Keratinocyte (primary cell): ENCODE results near the gene ADCY4. TPM values are rescaled to one million over a fixed set of nuclear protein-coding genes. Genes with fewer than 3 reads are reported as not detected.

Source experiments
- DNase-seq: peaks from one replicate; pipeline ENCODE4 v3.0.0-alpha.2; 2011; ENCODE audit warnings: low read depth, missing footprints, low spot score
- FAIRE-seq: peaks from 2 replicates; lab custom pipeline; 2011; peaks lifted over from hg19 to GRCh38; lab: Jason Lieb, UNC
- H2AFZ ChIP-seq: 2 replicates; pipeline ENCODE4 v1.6.0; 2012; ENCODE audit warnings: low read length, control low read depth, inconsistent platforms; ENCODE audit not compliant: control insufficient read depth
- H3K27ac ChIP-seq: 2 replicates; pipeline ENCODE4 v1.5.1; 2011; ENCODE audit warnings: low read length; ENCODE audit not compliant: control insufficient read depth, insufficient read depth
- H3K27me3 ChIP-seq: 3 replicates; pipeline ENCODE4 v1.6.0; 2011; ENCODE audit warnings: low read length; ENCODE audit not compliant: control insufficient read depth, insufficient read depth; ENCODE audit errors: extremely low read depth
- H3K36me3 ChIP-seq, 2 experiments: 2 replicates in 1 of 2; 3 replicates in 1 of 2; pipeline ENCODE4 v1.5.1; 2011; ENCODE audit warnings: low read length in 2 of 2, mild to moderate bottlenecking in 1 of 2; ENCODE audit not compliant: control insufficient read depth in 2 of 2, insufficient read depth in 2 of 2; ENCODE audit errors: extremely low read depth in 1 of 2
- H3K4me1 ChIP-seq: 3 replicates; pipeline ENCODE4 v1.5.1; 2011; ENCODE audit warnings: low read length; ENCODE audit not compliant: control insufficient read depth, insufficient read depth; ENCODE audit errors: extremely low read depth
- H3K4me2 ChIP-seq: 3 replicates; pipeline ENCODE4 v1.6.0; 2011; ENCODE audit warnings: low read depth, low read length; ENCODE audit not compliant: control insufficient read depth, insufficient read depth; ENCODE audit errors: extremely low read depth
- H3K4me3 ChIP-seq, 3 experiments: fragments of 200-600 bp in 1 of 3; sonication (generic) in 1 of 3; 2 replicates in 2 of 3; 3 replicates in 1 of 3; pipeline ENCODE4 v1.5.1; 2011 to 2016; ENCODE audit warnings: low read length in 3 of 3, mild to moderate bottlenecking in 3 of 3, control low read depth in 2 of 3, inconsistent platforms in 1 of 3, low read depth in 1 of 3, mixed read lengths in 1 of 3, mixed run types in 1 of 3, moderate library complexity in 1 of 3; ENCODE audit not compliant: control insufficient read depth in 2 of 3, insufficient read depth in 2 of 3; ENCODE audit errors: extremely low read depth in 1 of 3
- H3K79me2 ChIP-seq: 2 replicates; pipeline ENCODE4 v1.6.0; 2012; ENCODE audit warnings: low read length; ENCODE audit not compliant: control insufficient read depth, insufficient read depth
- H3K9ac ChIP-seq: 3 replicates; pipeline ENCODE4 v1.6.0; 2011; ENCODE audit warnings: low read length; ENCODE audit not compliant: control insufficient read depth, insufficient read depth; ENCODE audit errors: extremely low read depth
- H3K9me1 ChIP-seq: 3 replicates; pipeline ENCODE4 v1.6.0; 2011; ENCODE audit warnings: low read length; ENCODE audit not compliant: control insufficient read depth, insufficient read depth; ENCODE audit errors: extremely low read depth
- H3K9me3 ChIP-seq: 2 replicates; pipeline ENCODE4 v1.5.1; 2012; ENCODE audit warnings: low read depth, low read length; ENCODE audit not compliant: control insufficient read depth
- H4K20me1 ChIP-seq: 3 replicates; pipeline ENCODE4 v1.6.0; 2011; ENCODE audit warnings: low read length; ENCODE audit not compliant: control insufficient read depth, insufficient read depth; ENCODE audit errors: extremely low read depth
- EZH2 ChIP-seq: IDR thresholded peaks from one replicate; pipeline ENCODE4 v1.6.1; 2012; ENCODE audit warnings: inconsistent platforms, mild to moderate bottlenecking, low read length, moderate library complexity
- dilution Hi-C: fragments of 300-500 bp; cut with MboI; formaldehyde crosslinking; loops from one replicate; pipeline ENCODE4 v1.7.0; 2020; ENCODE audit warnings: low sequenced_read_pairs; ENCODE audit not compliant: extremely low pct_ligation_motif_present
- polyA plus RNA-seq, 5 experiments: library from polyadenylated mRNA; depleted of rRNA in 3 of 5; stranded (reverse) in 3 of 5; stranded (forward) in 1 of 5; unstranded in 1 of 5; fragments of >200 nt; gene quantifications; 1 replicate in 1 of 5; 2 replicates in 3 of 5; 3 replicates in 1 of 5; pipeline versions ENCODE4 v1.2.1 to v1.2.3, GENCODE V29; 2011 to 2012; ENCODE audit warnings: missing spikeins in 2 of 5, low read depth in 1 of 5, low replicate concordance in 1 of 5
- TF ChIP-seq, protein P1 (sequence below), 3 experiments: IDR thresholded peaks in 1 of 3; conservative IDR thresholded peaks in 1 of 3; optimal IDR thresholded peaks in 1 of 3; 2 replicates in 2 of 3; 3 replicates in 1 of 3; pipeline versions ENCODE3 to v1.5.1; 2011; ENCODE audit warnings: low read length in 3 of 3, mild to moderate bottlenecking in 3 of 3, moderate library complexity in 2 of 3, control low read depth in 1 of 3, inconsistent platforms in 1 of 3; ENCODE audit not compliant: insufficient read depth in 2 of 3; ENCODE audit errors: extremely low read depth in 1 of 3

Gene ADCY4
- polyA plus RNA-seq, 1 donor (not counting 4 experiments of a cell fraction or from before 2014, with no cell fraction given), result 0.21 TPM

DNA sequence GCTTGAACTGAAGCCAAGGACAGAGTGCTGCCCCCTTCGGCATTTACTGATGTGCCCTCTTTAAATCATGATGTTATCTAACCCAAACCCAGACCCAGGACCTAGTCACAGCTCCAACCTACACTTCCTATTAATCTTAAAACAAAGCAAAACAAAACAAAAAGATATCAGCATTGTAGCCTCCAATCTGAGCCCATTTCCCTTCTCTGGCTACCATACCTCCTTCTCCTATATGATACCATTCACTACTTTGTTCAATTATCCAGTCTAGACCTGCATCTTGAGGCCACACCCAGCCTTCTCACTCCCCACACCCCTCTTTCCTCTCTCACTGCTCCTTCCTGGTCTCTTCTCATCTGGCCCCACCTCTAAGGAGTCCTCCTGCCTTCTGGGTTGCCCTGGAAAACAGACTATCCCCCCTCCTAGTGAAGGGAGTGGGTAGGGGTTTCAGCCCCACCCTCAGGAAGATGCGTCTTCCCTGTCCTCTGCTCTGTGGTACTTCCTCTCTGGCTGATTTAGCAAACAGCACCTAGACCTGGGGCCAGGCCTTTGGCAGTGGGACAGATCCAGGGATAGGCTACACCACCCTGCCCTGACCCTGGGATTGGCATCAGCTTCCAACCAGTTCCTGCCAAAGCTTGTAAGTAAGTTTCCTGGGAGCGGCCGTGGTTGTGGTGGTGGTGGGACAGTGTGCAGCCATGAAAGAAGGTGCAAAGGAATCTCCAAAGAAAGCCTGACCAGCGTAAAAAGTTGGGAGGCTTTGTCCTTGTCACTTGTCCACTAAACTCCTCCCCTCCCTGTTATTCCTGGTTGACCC lies 20.3 kb downstream of the ADCY4 start:
- H3K4me1 ChIP-seq, result peaks cover 65% of the 10 kb centered on the region
- H3K27ac ChIP-seq, result peak overlapping the region; percentile 40
- dilution Hi-C loops, result no loop called here
- no peak for TF ChIP-seq EZH2
- TF ChIP-seq, protein P1, sequence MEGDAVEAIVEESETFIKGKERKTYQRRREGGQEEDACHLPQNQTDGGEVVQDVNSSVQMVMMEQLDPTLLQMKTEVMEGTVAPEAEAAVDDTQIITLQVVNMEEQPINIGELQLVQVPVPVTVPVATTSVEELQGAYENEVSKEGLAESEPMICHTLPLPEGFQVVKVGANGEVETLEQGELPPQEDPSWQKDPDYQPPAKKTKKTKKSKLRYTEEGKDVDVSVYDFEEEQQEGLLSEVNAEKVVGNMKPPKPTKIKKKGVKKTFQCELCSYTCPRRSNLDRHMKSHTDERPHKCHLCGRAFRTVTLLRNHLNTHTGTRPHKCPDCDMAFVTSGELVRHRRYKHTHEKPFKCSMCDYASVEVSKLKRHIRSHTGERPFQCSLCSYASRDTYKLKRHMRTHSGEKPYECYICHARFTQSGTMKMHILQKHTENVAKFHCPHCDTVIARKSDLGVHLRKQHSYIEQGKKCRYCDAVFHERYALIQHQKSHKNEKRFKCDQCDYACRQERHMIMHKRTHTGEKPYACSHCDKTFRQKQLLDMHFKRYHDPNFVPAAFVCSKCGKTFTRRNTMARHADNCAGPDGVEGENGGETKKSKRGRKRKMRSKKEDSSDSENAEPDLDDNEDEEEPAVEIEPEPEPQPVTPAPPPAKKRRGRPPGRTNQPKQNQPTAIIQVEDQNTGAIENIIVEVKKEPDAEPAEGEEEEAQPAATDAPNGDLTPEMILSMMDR (optimal IDR thresholded peaks at IDR 0.05 in 1 of 3, IDR thresholded peaks at IDR 0.05 in 1 of 3, conservative IDR thresholded peaks at IDR 0.05 in 1 of 3; ENCODE audit: extremely low read depth in 1 of 3, insufficient read depth in 2 of 3, low read length in 3 of 3), result no peak
- no peak overlapping the region for H2AFZ ChIP-seq
- H3K9ac ChIP-seq, result no peak overlapping the region
- FAIRE-seq, result peak; percentile 81
- H3K79me2 ChIP-seq, result no peaks in the 10 kb centered on the region
- H3K36me3 ChIP-seq, result peaks cover 3 to 4% of the 10 kb centered on the region in 2 experiments
- no peak for DNase-seq
- peaks cover 2% of the 10 kb centered on the region for H3K9me1 ChIP-seq
- peak overlapping the region in 2 of 3 experiments; percentile 3 to 19 for H3K4me3 ChIP-seq
- H3K4me2 ChIP-seq, result peak overlapping the region; percentile 72
- H3K27me3 ChIP-seq, result peaks cover under 1% of the 10 kb centered on the region
- H4K20me1 ChIP-seq, result no peaks in the 10 kb centered on the region
- H3K9me3 ChIP-seq, result no peaks in the 10 kb centered on the region

DNA sequence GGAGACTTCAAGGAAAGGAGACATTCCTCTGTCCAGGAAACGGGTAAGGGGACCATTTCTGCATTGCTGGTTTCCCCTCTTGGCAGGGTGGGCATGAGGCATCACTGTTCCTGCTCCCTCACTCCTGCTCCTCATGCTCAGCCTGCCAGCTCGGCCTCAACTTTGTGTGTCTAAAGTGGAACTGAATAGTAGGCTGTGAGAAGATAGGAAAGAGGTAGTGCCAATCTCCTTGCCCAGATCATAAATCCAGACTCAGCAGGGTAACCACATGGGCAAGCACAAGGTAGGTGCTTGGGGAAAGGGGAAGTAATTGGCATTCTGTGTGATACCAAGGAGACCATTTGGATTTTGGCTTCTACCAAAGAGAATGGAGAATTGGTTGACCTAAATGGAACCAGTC lies 21.0 kb downstream of the ADCY4 start:
- no peaks in the 10 kb centered on the region for H3K27me3 ChIP-seq
- H4K20me1 ChIP-seq, result no peaks in the 10 kb centered on the region
- dilution Hi-C loops, result no loop called here
- TF ChIP-seq, protein P1 (optimal IDR thresholded peaks at IDR 0.05 in 1 of 3, IDR thresholded peaks at IDR 0.05 in 1 of 3, conservative IDR thresholded peaks at IDR 0.05 in 1 of 3; ENCODE audit: extremely low read depth in 1 of 3, insufficient read depth in 2 of 3, low read length in 3 of 3), result no peak
- TF ChIP-seq EZH2, result no peak
- peak overlapping the region; percentile 33 for H3K27ac ChIP-seq
- FAIRE-seq (no peak), DNase-seq (no peak)
- H3K9me3 ChIP-seq, result no peaks in the 10 kb centered on the region
- H3K4me3 ChIP-seq, result no peak overlapping the region
- peak overlapping the region; percentile 72 for H3K4me2 ChIP-seq
- H3K4me1 ChIP-seq, result peaks cover 72% of the 10 kb centered on the region
- H2AFZ ChIP-seq, result no peak overlapping the region
- no peak overlapping the region for H3K9ac ChIP-seq
- H3K79me2 ChIP-seq, result no peaks in the 10 kb centered on the region
- H3K36me3 ChIP-seq, result peaks cover 4 to 5% of the 10 kb centered on the region in 2 experiments
- H3K9me1 ChIP-seq, result peaks cover 2% of the 10 kb centered on the region
